ENCODE data around the gene GKN2. TPM values are rescaled to one million over a fixed set of nuclear protein-coding genes. Genes with fewer than 3 reads are reported as not detected.
A peak's percentile ranks its signal among the peaks of the same experiment; 100 is the strongest.

The GKN2 gene
- total RNA-seq, 4 donors from 2014 or later: not detected

DNA sequence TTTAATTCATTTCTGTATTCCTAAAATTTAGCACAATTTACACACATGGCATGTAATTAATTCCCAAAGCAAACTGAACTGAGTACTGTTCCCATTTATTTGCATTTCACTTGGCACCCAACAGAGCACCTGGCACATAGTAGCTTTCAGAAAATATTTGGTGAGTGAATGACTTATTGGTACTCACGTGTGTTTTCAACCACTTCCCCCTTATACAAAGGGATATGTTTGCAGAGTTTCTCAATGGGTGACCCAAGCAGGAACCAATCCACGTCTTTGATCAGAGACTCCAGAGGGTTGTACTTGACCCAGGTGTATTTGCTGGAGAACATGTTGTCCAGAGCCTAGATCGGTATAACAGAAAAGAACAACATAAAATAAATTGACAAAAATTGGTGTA, 6.6 kb downstream of the GKN2 start:
- 25 to 51% methylated on average over 3 of the region's 3 CpGs for WGBS, 2 donors
- intact Hi-C loops (cut with DNase I): no loop called here

DNA sequence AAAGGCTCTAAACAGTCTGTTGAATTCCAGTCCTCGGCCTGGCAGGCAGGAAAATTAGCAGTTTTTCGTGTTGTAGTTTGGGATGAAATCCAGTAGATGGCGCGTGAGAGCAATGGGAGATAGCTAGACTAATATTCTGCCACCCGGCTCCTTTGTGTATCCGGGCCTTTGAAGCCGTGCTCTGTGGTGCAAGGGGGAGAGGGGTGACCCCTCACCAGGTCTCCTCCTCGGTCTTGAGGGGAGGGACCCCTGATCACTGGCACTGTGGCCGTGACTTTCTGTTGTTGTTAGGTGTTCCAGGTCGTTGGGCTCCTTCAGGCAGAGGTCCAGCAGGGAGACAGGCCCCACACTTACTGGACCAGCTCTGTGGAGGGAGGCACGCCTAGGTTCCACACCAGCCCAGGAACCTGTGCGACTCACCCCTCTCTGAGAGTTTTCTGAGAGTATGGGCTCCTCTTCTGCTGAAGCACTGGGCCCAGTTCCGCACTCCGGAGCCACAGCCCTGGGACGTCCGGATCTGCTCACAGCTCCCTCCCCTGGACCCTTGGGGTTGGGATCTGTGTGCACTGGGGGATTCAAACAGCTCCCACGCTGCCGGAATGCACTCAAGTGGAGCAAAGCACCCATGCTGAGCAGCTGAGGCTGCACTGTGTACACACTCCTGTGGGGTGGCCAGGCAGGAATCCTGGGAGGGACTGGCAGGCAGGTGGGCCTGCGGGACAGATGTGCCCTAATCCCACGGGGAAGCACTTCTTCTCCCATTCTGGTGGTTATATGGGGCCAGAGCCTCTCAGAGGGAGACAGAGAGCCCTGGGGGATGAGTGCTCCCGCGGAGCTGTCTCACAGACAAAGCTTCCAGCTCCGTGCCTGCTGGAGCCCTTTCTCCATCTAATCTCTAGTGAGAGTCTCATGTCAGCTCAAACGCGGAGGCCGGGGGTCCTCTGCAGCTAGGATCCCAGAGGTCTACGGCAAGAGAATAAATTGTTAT, 8.8 kb downstream of the GKN2 start:
- Histone ChIP-seq H3K27ac (no peak overlapping the region), H3K4me1 (peaks cover 0 to 9% (median 0%) of the 10 kb centered on the region in 3 donors), H3K27me3 (no peaks in the 10 kb centered on the region), H3K36me3 (no peaks in the 10 kb centered on the region), H3K4me3 (no peak overlapping the region), H3K9me3 (no peaks in the 10 kb centered on the region)
- no peak for TF ChIP-seq POLR2A (IDR thresholded peaks at IDR 0.05)
- TF ChIP-seq, protein P1, sequence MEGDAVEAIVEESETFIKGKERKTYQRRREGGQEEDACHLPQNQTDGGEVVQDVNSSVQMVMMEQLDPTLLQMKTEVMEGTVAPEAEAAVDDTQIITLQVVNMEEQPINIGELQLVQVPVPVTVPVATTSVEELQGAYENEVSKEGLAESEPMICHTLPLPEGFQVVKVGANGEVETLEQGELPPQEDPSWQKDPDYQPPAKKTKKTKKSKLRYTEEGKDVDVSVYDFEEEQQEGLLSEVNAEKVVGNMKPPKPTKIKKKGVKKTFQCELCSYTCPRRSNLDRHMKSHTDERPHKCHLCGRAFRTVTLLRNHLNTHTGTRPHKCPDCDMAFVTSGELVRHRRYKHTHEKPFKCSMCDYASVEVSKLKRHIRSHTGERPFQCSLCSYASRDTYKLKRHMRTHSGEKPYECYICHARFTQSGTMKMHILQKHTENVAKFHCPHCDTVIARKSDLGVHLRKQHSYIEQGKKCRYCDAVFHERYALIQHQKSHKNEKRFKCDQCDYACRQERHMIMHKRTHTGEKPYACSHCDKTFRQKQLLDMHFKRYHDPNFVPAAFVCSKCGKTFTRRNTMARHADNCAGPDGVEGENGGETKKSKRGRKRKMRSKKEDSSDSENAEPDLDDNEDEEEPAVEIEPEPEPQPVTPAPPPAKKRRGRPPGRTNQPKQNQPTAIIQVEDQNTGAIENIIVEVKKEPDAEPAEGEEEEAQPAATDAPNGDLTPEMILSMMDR (IDR thresholded peaks at IDR 0.05): peak; percentile 34 to 87 (median 74)
- WGBS, 2 donors: 26 to 57% methylated on average over 12 to 15 of the region's 27 CpGs
- intact Hi-C loops (cut with DNase I): no loop called here
- DNase-seq: no peak

More for the DNA sequence above, 6.6 kb downstream of the GKN2 start:
- TF ChIP-seq POLR2A (IDR thresholded peaks at IDR 0.05): no peak
- TF ChIP-seq, protein P1 (IDR thresholded peaks at IDR 0.05): no peak
- DNase-seq: no peak
- H3K4me3 ChIP-seq: no peak overlapping the region
- H3K4me1 ChIP-seq: peaks cover 0 to 9% (median 0%) of the 10 kb centered on the region in 3 donors
- no peak overlapping the region for H3K27ac ChIP-seq
- H3K9me3 ChIP-seq: no peaks in the 10 kb centered on the region
- no peaks in the 10 kb centered on the region for H3K36me3 ChIP-seq
- no peaks in the 10 kb centered on the region for H3K27me3 ChIP-seq

DNA sequence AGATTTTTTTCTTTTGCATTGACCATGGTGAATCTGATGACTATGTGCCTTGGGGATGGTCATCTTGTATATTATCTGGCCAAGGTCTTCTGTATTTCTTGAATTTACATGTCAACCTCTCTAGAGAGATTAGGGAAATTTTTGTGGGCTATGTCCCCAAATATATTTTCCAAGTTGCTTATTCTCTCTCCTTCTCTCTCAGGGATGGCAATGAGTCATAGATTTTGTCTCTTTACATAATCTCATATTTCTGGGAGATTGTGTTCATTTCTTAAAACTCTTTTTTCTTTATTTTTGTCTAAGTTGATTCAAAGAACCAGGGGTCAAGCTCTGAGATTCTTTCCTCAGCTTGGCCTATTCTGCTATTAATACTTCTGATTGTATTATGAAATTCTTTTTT, 9.9 kb downstream of the GKN2 start:
- H3K9me3 ChIP-seq: no peaks in the 10 kb centered on the region
- no peaks in the 10 kb centered on the region for H3K36me3 ChIP-seq
- no peaks in the 10 kb centered on the region for H3K27me3 ChIP-seq
- DNase-seq: no peak
- TF ChIP-seq, protein P1 (IDR thresholded peaks at IDR 0.05): no peak
- TF ChIP-seq POLR2A (IDR thresholded peaks at IDR 0.05): no peak
- intact Hi-C loops (cut with DNase I): no loop called here
- H3K27ac ChIP-seq: no peak overlapping the region
- H3K4me1 ChIP-seq: peaks cover 0 to 10% (median under 1%) of the 10 kb centered on the region in 3 donors
- no peak overlapping the region for H3K4me3 ChIP-seq

DNA sequence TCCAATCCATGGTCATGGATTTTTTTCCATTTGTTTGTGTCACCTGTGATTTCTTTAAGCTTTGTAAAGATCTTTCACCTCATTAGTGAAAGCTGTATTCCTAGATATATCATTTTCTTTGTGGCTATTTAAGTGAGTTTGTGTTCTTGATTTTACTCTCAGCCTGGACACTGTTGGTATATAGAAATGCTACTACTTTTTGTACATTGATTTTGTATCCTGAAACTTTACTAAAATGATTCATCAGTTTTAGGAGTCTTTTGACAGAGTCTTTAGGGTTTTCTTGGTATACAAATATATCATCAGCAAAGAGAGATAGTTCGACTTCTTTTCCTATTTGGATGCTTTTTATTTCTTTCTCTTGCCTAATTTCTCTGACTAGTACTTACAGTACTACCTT, 12.3 kb downstream of the GKN2 start:
- TF ChIP-seq, protein P1 (IDR thresholded peaks at IDR 0.05): no peak
- TF ChIP-seq POLR2A (IDR thresholded peaks at IDR 0.05): no peak

DNA sequence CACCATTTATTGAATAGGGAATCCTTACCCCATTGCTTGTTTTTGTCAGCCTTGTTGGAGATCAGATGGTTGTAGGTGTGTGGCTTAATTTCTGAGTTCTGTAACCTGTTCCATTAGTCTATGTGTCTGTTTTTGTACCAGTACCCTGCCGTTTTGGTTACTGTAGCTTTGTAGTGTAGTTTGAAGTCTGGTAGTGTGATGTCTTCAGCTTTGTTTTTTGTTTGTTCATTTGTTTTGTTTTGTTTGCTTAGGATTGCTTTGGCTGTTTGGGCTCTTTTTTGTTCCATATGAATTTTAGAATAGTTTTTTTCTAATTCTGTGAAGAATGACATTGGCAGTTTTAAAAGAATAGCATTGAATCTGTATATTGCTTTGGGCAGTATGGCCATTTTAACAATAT, 12.7 kb downstream of the GKN2 start:
- H3K27ac ChIP-seq: no peak overlapping the region
- 80 to 91% methylated on average over 1 of the region's 1 CpG for WGBS, 2 donors
- no peak for DNase-seq
- peaks cover 6 to 39% (median 25%) of the 10 kb centered on the region in 3 donors for H3K4me1 ChIP-seq
- H3K27me3 ChIP-seq: no peaks in the 10 kb centered on the region
- no peak overlapping the region for H3K4me3 ChIP-seq
- intact Hi-C loops (cut with DNase I): no loop called here
- H3K9me3 ChIP-seq: no peaks in the 10 kb centered on the region
- TF ChIP-seq POLR2A (IDR thresholded peaks at IDR 0.05): no peak
- TF ChIP-seq, protein P1 (IDR thresholded peaks at IDR 0.05): no peak
- no peaks in the 10 kb centered on the region for H3K36me3 ChIP-seq

More for the DNA sequence above, 12.3 kb downstream of the GKN2 start:
- 69 to 83% methylated on average over 1 of the region's 1 CpG for WGBS, 2 donors
- Histone ChIP-seq H3K36me3 (no peaks in the 10 kb centered on the region), H3K4me3 (no peak overlapping the region), H3K27me3 (no peaks in the 10 kb centered on the region), H3K27ac (no peak overlapping the region), H3K4me1 (peaks cover 6 to 34% (median 25%) of the 10 kb centered on the region in 3 donors), H3K9me3 (no peaks in the 10 kb centered on the region)
- intact Hi-C loops (cut with DNase I): no loop called here
- DNase-seq: no peak

Measured in esophagus squamous epithelium (tissue), 5 donors.